BLaER1 treated with 17β-estradiol and CSF1 and Interleukin-3, amounts not matched to agents 10 nM and 100 nM (cell line): ENCODE measurements around the gene TAL1.
"Not testable (repeated sequence)": the region's sequence is repeated elsewhere in the genome, so short reads cannot be mapped to it uniquely, and the experiment has no call there.

ENCODE experiments used
- H3K27ac ChIP-seq, 11 experiments: shearing (Covaris generic); formaldehyde crosslinking; 2 replicates each; pipeline ENCODE4 v1.8.1; 2022
- H3K27me3 ChIP-seq, 11 experiments: shearing (Covaris generic); formaldehyde crosslinking; 2 replicates each; pipeline ENCODE4 v1.8.1; 2022
- H3K36me3 ChIP-seq, 11 experiments: shearing (Covaris generic); formaldehyde crosslinking; 2 replicates each; pipeline ENCODE4 v1.8.1; 2022
- H3K4me1 ChIP-seq, 10 experiments: shearing (Covaris generic); formaldehyde crosslinking; 2 replicates each; pipeline ENCODE4 v1.8.1; 2022
- H3K4me2 ChIP-seq, 11 experiments: shearing (Covaris generic); formaldehyde crosslinking; 2 replicates each; pipeline ENCODE4 v1.8.1; 2022
- H3K4me3 ChIP-seq, 10 experiments: shearing (Covaris generic); formaldehyde crosslinking; 2 replicates each; pipeline ENCODE4 v1.8.1; 2022
- H3K9ac ChIP-seq, 11 experiments: shearing (Covaris generic); formaldehyde crosslinking; 2 replicates each; pipeline ENCODE4 v1.8.1; 2022
- H3K9me3 ChIP-seq, 11 experiments: shearing (Covaris generic); formaldehyde crosslinking; replicated peaks in 1 of 11; 2 replicates each; pipeline ENCODE4 v1.8.1; 2022
- H4K20me1 ChIP-seq, 11 experiments: shearing (Covaris generic); formaldehyde crosslinking; 2 replicates each; pipeline ENCODE4 v1.8.1; 2022
- Cebpa-rat ChIP-seq, 11 experiments: shearing (Covaris generic); IDR thresholded peaks; 2 replicates each; pipeline ENCODE4 v1.8.1; 2022

Gene TAL1

DNA sequence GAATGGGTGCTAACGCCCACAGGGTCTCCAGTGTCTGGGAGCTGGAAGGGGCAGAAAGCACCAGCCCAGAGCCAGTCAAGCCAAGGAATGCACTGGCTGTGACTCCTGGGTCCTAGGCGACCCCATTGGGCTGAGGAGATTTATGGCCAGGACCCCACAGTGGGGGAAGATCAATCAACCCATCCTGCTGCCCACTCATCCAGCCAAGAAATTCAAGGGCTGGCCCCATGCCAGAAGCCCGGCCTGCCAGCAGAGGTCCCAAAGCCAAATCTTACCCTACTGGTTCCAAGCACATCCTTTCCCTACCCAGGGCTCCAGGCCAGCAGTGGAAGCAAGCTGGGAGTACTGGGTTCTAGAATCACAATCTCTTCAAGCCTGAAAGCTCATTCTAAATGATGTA is 35.4 kb downstream of the TAL1 start:
- no peak overlapping the region for H3K4me2 ChIP-seq
- no peak overlapping the region for H3K27ac ChIP-seq
- TF ChIP-seq Cebpa-rat (IDR thresholded peaks at IDR 0.05): no peak
- no peak overlapping the region for H3K4me3 ChIP-seq
- H3K4me1 ChIP-seq: peaks cover 0 to 9% (median 0%) of the 10 kb centered on the region in 10 experiments; a peak in 5 of 20 replicates
- no peaks in the 10 kb centered on the region for H3K27me3 ChIP-seq
- no peaks in the 10 kb centered on the region for H4K20me1 ChIP-seq
- H3K9ac ChIP-seq: no peak overlapping the region
- no peaks in the 10 kb centered on the region for H3K36me3 ChIP-seq
- no peaks in the 10 kb centered on the region for H3K9me3 ChIP-seq

DNA sequence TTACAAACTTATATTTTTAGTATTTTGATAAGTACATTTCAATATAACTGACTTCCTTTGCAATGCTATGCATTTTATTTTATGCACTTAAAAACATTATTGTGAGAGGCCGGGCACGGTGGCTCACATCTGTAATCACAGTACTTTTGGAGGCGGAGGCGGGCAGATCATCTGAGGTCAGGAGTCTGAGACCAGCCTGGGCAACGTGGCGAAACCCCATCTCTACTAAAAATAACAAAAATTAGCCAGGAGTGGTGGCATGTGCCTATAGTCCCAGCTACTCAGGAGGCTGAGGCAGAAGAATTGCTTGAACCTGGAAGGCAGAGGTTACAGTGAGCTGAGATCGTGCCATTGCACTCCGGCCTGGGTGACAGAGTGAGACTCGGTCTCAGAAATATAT is 36.0 kb downstream of the TAL1 start:
- peaks cover 0 to 11% (median under 1%) of the 10 kb centered on the region in 10 experiments; a peak in 6 of 20 replicates for H3K4me1 ChIP-seq
- H3K9ac ChIP-seq, H3K9me3 ChIP-seq, H3K4me3 ChIP-seq, H3K27ac ChIP-seq, H3K4me2 ChIP-seq, H3K27me3 ChIP-seq, H4K20me1 ChIP-seq, H3K36me3 ChIP-seq: not testable (repeated sequence)

DNA sequence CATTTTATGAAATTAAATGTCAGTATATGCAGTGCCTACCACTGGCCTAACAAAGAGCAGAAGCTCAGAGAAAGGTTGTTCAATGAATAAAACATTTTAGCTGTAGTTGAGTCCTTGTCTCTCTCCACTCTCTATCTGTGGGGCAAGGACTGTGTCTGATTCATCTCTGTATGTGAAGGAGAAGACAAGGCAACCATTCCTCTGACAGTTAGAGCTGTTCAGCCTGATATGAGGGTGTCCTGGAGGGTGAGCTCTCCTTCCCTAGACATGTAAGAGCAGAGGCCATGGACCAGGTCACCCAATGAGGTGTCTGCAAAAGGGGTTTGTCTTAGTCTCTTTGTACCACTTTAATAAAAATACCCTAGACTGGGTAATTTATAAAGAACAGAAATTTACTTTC is 37.7 kb downstream of the TAL1 start:
- Histone ChIP-seq H3K4me3 (no peak overlapping the region), H3K4me1 (peaks cover 0 to 24% (median 11%) of the 10 kb centered on the region in 10 experiments; a peak in 11 of 20 replicates)
- no peak for TF ChIP-seq Cebpa-rat (IDR thresholded peaks at IDR 0.05)

DNA sequence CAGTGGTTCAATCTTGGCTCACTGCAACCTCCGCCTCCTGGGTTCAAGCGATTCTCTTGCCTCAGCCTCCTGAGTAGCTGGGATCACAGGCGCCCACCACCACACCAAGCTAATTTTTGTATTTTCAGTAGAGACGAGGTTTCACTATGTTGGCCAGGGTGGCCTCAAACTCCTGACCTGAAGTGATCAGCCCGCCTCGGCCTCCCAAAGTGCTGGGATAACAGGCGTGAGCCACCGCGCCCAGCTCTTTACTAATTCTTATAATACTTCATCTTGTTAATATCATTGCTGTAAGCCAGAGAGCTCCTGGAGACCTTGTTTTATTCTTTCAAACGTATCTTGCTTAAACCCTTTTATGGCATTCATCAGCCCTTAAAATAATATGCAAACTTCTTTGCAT is 38.5 kb downstream of the TAL1 start:
- H3K4me3 ChIP-seq, H4K20me1 ChIP-seq, H3K9me3 ChIP-seq, H3K9ac ChIP-seq, H3K27ac ChIP-seq, H3K36me3 ChIP-seq, H3K27me3 ChIP-seq, H3K4me2 ChIP-seq: not testable (repeated sequence)
- peaks cover 4 to 24% (median 14%) of the 10 kb centered on the region in 10 experiments; a peak in 18 of 20 replicates for H3K4me1 ChIP-seq

More for the DNA sequence above, 37.7 kb downstream of the TAL1 start:
- Histone ChIP-seq H3K27ac (no peak overlapping the region), H3K9ac (no peak overlapping the region), H4K20me1 (no peaks in the 10 kb centered on the region), H3K36me3 (no peaks in the 10 kb centered on the region), H3K27me3 (no peaks in the 10 kb centered on the region), H3K9me3 (no peaks in the 10 kb centered on the region), H3K4me2 (no peak overlapping the region)

DNA sequence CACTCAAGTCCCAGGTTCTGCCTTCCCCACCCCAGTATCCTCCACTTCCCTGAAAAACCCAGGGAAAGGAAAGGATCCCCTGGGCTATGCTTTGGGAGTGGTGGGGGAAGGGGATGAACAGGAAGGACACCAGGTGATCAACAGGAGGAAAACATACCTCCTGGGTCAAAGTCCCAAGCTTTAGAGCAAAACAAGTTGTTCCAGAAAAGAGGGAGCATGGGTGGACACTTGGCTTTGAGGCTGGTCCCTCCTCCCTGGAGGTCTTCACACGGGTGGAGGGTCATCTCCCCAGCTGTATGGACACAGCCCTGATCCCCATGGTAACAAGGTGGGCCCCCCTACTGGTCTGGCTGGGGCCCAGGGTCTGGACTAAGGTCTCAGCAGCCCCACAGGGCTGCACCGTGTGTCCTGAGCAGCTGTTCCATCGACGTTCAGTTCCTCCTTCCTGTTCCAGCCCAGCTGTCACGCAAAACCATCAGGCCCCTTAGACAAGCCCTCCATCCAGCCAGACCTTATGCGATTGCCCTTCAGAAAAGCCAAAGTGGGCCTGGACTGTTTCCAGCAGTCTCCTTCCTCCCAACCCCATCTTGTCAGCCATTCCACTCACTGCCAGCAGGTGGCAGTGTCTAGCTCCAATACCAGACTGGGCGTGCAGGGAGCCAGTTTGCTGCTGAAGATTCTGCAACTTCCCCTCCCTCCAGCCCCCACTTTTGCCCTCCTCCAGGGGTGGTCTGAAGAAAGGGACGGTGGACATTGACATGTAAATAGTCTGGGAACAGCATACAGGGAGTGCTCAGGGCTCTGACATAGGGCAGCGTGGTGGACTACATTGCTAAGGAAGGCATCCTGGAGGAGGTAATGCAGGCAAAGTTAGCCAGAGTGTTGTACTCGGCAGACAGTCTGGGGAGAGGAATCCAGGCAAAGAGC is 39.3 kb downstream of the TAL1 start:
- Histone ChIP-seq H3K9ac (peak overlapping the region in 3 of 11 experiments; percentile 16 to 44 (median 27); a peak in 2 of 22 replicates), H3K36me3 (no peaks in the 10 kb centered on the region), H3K9me3 (no peaks in the 10 kb centered on the region), H4K20me1 (no peaks in the 10 kb centered on the region), H3K27ac (no peak overlapping the region), H3K4me2 (peak overlapping the region in 2 of 11 experiments; percentile 34 to 57; a peak in 3 of 22 replicates), H3K4me1 (peaks cover 5 to 24% (median 16%) of the 10 kb centered on the region in 10 experiments; a peak in 18 of 20 replicates), H3K4me3 (no peak overlapping the region), H3K27me3 (no peaks in the 10 kb centered on the region)
- TF ChIP-seq Cebpa-rat (IDR thresholded peaks at IDR 0.05): no peak

DNA sequence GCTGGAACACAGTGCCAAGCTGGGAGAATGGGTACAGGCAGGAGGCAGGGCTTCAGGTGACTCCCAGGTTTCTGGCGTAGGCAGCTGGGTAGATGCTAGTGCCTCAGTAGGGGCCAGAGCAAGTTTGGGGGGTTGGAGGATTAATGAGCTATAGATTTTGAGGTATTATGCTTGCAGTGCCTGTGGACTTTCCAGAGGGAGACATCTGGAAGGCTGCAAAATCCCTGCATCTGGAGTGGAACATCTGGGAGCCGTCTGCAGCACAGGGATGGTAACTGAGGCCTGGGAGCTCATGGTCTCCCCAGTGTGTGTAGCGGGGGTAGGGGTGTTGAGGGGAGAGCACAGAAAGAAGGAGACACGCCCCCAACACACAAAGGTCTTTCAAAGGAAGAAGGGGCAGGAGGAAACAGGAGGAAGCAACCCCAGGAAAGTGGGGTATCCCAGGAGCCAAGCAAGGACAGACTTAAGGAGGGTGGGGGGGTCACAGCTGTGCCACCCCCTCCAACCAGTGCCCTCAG is 40.0 kb downstream of the TAL1 start:
- H3K27ac ChIP-seq: no peak overlapping the region
- H3K9ac ChIP-seq: 0 out of 22 replicates have a peak overlapping the region, but pooled peaks of 1 of the 11 experiments have one; percentile 27
- H3K4me1 ChIP-seq: peaks cover 5 to 24% (median 16%) of the 10 kb centered on the region in 10 experiments; a peak in 18 of 20 replicates
- no peaks in the 10 kb centered on the region for H3K36me3 ChIP-seq
- TF ChIP-seq Cebpa-rat (IDR thresholded peaks at IDR 0.05): no peak
- H3K4me2 ChIP-seq: 0 out of 22 replicates have a peak overlapping the region, but pooled peaks of 1 of the 11 experiments have one; percentile 57
- H4K20me1 ChIP-seq: no peaks in the 10 kb centered on the region
- no peak overlapping the region for H3K4me3 ChIP-seq
- no peaks in the 10 kb centered on the region for H3K9me3 ChIP-seq
- H3K27me3 ChIP-seq: no peaks in the 10 kb centered on the region

DNA sequence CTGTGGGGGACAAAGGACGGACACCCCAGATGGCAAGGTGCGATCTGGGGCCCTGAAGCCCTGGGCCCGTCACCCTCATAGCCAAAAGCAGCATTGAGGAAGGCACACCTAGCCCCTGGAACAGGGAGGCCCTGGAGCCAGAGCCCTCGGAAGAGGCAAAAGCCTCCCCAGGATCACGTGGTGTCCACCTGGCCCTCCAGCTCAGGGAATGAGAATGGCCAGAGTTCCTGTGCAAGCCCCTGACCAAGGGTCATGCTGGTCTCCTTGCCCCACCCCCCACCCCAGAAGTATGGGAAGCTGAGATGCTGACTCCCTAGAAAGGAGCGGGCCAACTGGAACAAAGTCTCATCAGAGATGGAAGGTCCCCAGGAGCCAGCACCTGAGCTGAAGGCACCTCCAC is 41.2 kb downstream of the TAL1 start:
- H4K20me1 ChIP-seq: no peaks in the 10 kb centered on the region
- H3K4me1 ChIP-seq: peaks cover 5 to 24% (median 16%) of the 10 kb centered on the region in 10 experiments; a peak in 18 of 20 replicates
- no peaks in the 10 kb centered on the region for H3K27me3 ChIP-seq
- H3K9ac ChIP-seq: 0 out of 22 replicates have a peak overlapping the region, but pooled peaks of 1 of the 11 experiments have one; percentile 36
- no peak for TF ChIP-seq Cebpa-rat (IDR thresholded peaks at IDR 0.05)
- H3K4me2 ChIP-seq: peak overlapping the region in 4 of 11 experiments; percentile 9 to 66 (median 54); a peak in 6 of 22 replicates
- no peaks in the 10 kb centered on the region for H3K9me3 ChIP-seq
- no peak overlapping the region for H3K4me3 ChIP-seq
- peak overlapping the region in 1 of 11 experiments; percentile 2; a peak in 1 of 22 replicates for H3K27ac ChIP-seq
- H3K36me3 ChIP-seq: no peaks in the 10 kb centered on the region

DNA sequence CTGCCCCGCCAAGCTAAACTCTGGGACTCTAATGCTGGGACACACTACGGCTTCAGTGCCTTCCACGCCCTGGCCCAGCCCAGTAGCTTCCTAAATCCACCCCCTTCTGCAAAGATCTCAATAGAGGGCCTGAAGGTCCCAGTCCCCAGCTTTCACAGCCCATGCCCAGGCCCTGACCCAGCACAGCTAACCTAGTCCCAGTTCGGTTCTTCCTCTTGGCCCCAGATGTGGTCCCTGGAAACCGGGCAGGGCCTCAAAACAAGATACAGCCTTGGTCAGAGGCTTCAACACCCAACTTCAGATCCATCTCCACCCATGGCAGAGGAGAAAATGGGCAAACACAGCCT is 41.5 kb downstream of the TAL1 start:
- peak overlapping the region in 3 of 11 experiments; percentile 17 to 36 (median 23); a peak in 1 of 22 replicates for H3K9ac ChIP-seq
- H3K4me3 ChIP-seq: no peak overlapping the region
- H3K9me3 ChIP-seq: no peaks in the 10 kb centered on the region
- H3K4me2 ChIP-seq: peak overlapping the region in 5 of 11 experiments; percentile 9 to 66 (median 46); a peak in 7 of 22 replicates
- no peaks in the 10 kb centered on the region for H4K20me1 ChIP-seq
- no peaks in the 10 kb centered on the region for H3K27me3 ChIP-seq
- H3K4me1 ChIP-seq: peaks cover 5 to 24% (median 16%) of the 10 kb centered on the region in 10 experiments; a peak in 18 of 20 replicates
- peak overlapping the region in 2 of 11 experiments; percentile 2 to 11; a peak in 1 of 22 replicates for H3K27ac ChIP-seq
- no peaks in the 10 kb centered on the region for H3K36me3 ChIP-seq
- TF ChIP-seq Cebpa-rat (IDR thresholded peaks at IDR 0.05): no peak

DNA sequence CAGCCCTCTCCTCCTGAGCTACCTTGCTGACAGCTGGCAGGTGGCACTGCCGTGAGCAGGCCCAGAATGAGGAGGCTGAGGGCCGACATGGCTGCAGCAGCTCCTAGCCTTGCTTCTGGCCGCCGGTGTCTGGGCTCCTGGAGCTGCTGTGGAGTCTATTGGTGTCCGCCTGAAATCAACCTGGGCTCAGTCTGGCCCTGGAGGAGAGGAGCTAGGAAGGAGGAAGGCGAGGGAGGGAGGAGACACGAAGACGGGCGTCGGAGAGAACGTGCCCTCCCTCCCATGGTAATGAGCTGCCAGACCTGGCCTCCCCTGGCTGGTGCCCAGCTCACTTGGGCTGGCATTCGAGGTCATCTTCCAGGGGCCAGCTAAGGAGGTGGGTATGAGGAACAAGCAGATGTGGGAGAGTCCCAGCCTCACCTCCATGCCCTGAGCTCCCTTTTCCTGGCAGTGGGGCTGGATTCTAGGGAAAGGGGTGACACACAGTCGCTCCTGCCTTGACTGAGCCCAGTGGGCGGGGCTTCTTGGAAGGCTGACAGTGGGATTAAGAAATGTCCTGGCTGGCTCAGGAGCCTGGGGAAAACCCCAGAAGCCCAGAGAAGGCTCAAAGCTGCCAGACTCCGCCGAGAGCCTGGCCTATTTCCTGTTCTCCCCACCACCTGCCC is 42.0 kb downstream of the TAL1 start, which contains the start of gene PDZK1IP1:
TSS of gene PDZK1IP1 (minus strand) at position 193 of the 665 bp plus-strand sequence. CDS start at position 89, 104 bp downstream.
- peak within 1 kb of the TSS in 9 of 11 experiments; percentile 9 to 66 (median 46); a peak in 10 of 22 replicates for H3K4me2 ChIP-seq
- no peaks in the 10 kb centered on the region for H3K9me3 ChIP-seq
- peaks cover 5 to 24% (median 16%) of the 10 kb centered on the region in 10 experiments; a peak in 18 of 20 replicates for H3K4me1 ChIP-seq
- H3K27me3 ChIP-seq: no peaks in the 10 kb centered on the region
- H3K36me3 ChIP-seq: no peaks in the 10 kb centered on the region
- TF ChIP-seq Cebpa-rat (IDR thresholded peaks at IDR 0.05): no peak
- no peaks in the 10 kb centered on the region for H4K20me1 ChIP-seq
- peak within 1 kb of the TSS in 2 of 11 experiments; percentile 2 to 11; a peak in 1 of 22 replicates for H3K27ac ChIP-seq
- H3K9ac ChIP-seq: peak within 1 kb of the TSS in 3 of 11 experiments; percentile 17 to 36 (median 23); a peak in 1 of 22 replicates
- H3K4me3 ChIP-seq: no peak within 1 kb of the TSS
